Gastrocnemius medialis (tissue), 4 donors: Measurements from ENCODE around the gene PTCHD4. TPM values are rescaled to one million over a fixed set of nuclear protein-coding genes. Genes with fewer than 3 reads are reported as not detected.

ENCODE experiments used
- ATAC-seq, 2 donors: fragments of 150-250 bp; one replicate each; pipeline ENCODE4 v1.9.1; 2016
- DNase-seq, 2 donors: peaks; one replicate each; pipeline ENCODE4 v3.0.0-alpha.2; 2019
- H3K27ac ChIP-seq, 4 donors: fragments of 200-600 bp; sonication (generic); 1 replicate in 1 of 4; 2 replicates in 3 of 4; pipeline ENCODE4 v1.5.1; 2016 to 2018; ENCODE audit warnings: mild to moderate bottlenecking in 2 of 4, moderate library complexity in 1 of 4
- H3K27me3 ChIP-seq, 3 donors: fragments of 200-600 bp; sonication (generic) in 2 of 3; 1 replicate in 1 of 3; 2 replicates in 2 of 3; pipeline versions ENCODE4 v1.5.1 to v1.6.0; 2016 to 2019; ENCODE audit warnings: mild to moderate bottlenecking in 1 of 3, moderate library complexity in 1 of 3
- H3K36me3 ChIP-seq, 2 donors: fragments of 200-600 bp; sonication (generic) in 1 of 2; one replicate each; pipeline ENCODE4 v1.5.1; 2017 to 2018
- H3K4me1 ChIP-seq, 2 donors: fragments of 200-600 bp; sonication (generic) in 1 of 2; one replicate each; pipeline ENCODE4 v1.5.1; 2016 to 2017; ENCODE audit warnings: mild to moderate bottlenecking in 2 of 2
- H3K4me3 ChIP-seq, 4 donors: fragments of 200-600 bp; sonication (generic) in 3 of 4; 1 replicate in 1 of 4; 2 replicates in 3 of 4; pipeline ENCODE4 v1.5.1; 2016 to 2019; ENCODE audit warnings: mild to moderate bottlenecking in 2 of 4
- H3K9me3 ChIP-seq, 3 donors: fragments of 200-600 bp; sonication (generic) in 2 of 3; 1 replicate in 1 of 3; 2 replicates in 2 of 3; pipeline ENCODE4 v1.5.1; 2016 to 2019
- CTCF ChIP-seq, 5 experiments: fragments of 450-650 bp in 3 of 5; fragments of 200-600 bp in 2 of 5; sonication (generic) in 2 of 5; IDR thresholded peaks in 4 of 5; conservative IDR thresholded peaks in 1 of 5; 1 replicate in 4 of 5; 2 replicates in 1 of 5; pipeline ENCODE4 v1.5.1; 2016 to 2019; ENCODE audit warnings: antibody characterized with exemption in 5 of 5, mild to moderate bottlenecking in 3 of 5, moderate library complexity in 3 of 5
- POLR2A ChIP-seq, 2 donors: fragments of 450-650 bp; IDR thresholded peaks; one replicate each; pipeline ENCODE4 v1.6.1; 2017; ENCODE audit warnings: antibody characterized with exemption in 2 of 2, mild to moderate bottlenecking in 2 of 2, moderate library complexity in 2 of 2
- in situ Hi-C, 4 donors: fragments of 200-750 bp; cut with MboI; loops; one replicate each; pipeline versions ENCODE4 v1.15.0 to v1.8.0; 2017; ENCODE audit warnings: low sequenced_read_pairs in 4 of 4
- intact Hi-C: fragments of 100-400 bp; cut with DNase I; formaldehyde crosslinking; loops from one replicate; pipeline ENCODE4 v1.15.1; 2023; ENCODE audit warnings: low total_unique reads
- total RNA-seq, 4 donors: library from RNA; depleted of rRNA; stranded (reverse); fragments of >200 nt; gene quantifications; one replicate each; pipeline versions ENCODE4 v1.1.0 to v1.2.3, GENCODE V29; 2016

Gene PTCHD4
- total RNA-seq, 4 donors from 2014 or later: 0.15 to 0.20 TPM; not detected in 2

DNA sequence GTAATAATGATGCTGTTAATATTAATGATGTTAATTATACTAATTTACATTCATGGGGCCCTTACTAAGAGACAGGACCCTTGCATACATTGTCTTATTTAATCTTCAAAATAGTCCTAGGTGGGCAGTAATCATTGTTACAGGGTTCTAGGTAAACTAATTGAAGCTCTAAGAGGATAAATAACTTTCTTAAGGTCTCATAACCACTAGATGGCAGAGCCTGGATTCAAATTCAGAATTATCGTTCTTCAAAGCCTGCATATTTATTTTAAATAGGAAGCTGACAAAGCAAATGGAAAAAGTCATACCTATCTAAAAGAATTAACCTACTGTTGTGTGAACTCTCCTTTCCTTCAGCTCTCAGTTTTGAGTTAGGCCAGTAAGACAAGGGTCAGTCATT, 23.5 kb downstream of the PTCHD4 start:
- no peak overlapping the region for H3K27ac ChIP-seq
- intact Hi-C loops: no loop called here
- in situ Hi-C loops: no loop called here
- H3K4me3 ChIP-seq: no peak overlapping the region
- no peaks in the 10 kb centered on the region for H3K27me3 ChIP-seq
- no peak for ATAC-seq
- no peaks in the 10 kb centered on the region for H3K36me3 ChIP-seq
- H3K9me3 ChIP-seq: no peaks in the 10 kb centered on the region
- TF ChIP-seq POLR2A (IDR thresholded peaks at IDR 0.05): no peak
- no peak for TF ChIP-seq CTCF (IDR thresholded peaks at IDR 0.05 in 4 of 5, conservative IDR thresholded peaks at IDR 0.05 in 1 of 5)
- no peaks in the 10 kb centered on the region for H3K4me1 ChIP-seq
- DNase-seq: no peak

- Histone ChIP-seq H3K4me1 (no peaks in the 10 kb centered on the region), H3K36me3 (no peaks in the 10 kb centered on the region), H3K4me3 (no peak overlapping the region), H3K27ac (no peak overlapping the region), H3K27me3 (no peaks in the 10 kb centered on the region), H3K9me3 (no peaks in the 10 kb centered on the region)
- ATAC-seq: no peak
- DNase-seq: no peak
- in situ Hi-C loops (no loop called here), intact Hi-C loops (no loop called here)
- TF ChIP-seq CTCF (IDR thresholded peaks at IDR 0.05 in 4 of 5, conservative IDR thresholded peaks at IDR 0.05 in 1 of 5): no peak
Observed at GRCh38 chr6:48086187-48086586, 24.8 kb downstream of the PTCHD4 start.

GRCh38 chr6:48085131-48085741, 25.8 kb downstream of the PTCHD4 start:
- Histone ChIP-seq H3K36me3 (no peaks in the 10 kb centered on the region), H3K27ac (no peak overlapping the region), H3K27me3 (no peaks in the 10 kb centered on the region), H3K9me3 (no peaks in the 10 kb centered on the region), H3K4me3 (no peak overlapping the region), H3K4me1 (no peaks in the 10 kb centered on the region)
- ATAC-seq: no peak
- in situ Hi-C loops (no loop called here), intact Hi-C loops (no loop called here)
- no peak for DNase-seq
- no peak for TF ChIP-seq POLR2A (IDR thresholded peaks at IDR 0.05)
- no peak for TF ChIP-seq CTCF (IDR thresholded peaks at IDR 0.05 in 4 of 5, conservative IDR thresholded peaks at IDR 0.05 in 1 of 5)

GRCh38 chr6:48084201-48084600, 26.8 kb downstream of the PTCHD4 start:
- no peak overlapping the region for H3K27ac ChIP-seq
- in situ Hi-C loops (no loop called here), intact Hi-C loops (no loop called here)
- no peaks in the 10 kb centered on the region for H3K4me1 ChIP-seq
- TF ChIP-seq POLR2A (IDR thresholded peaks at IDR 0.05): no peak
- TF ChIP-seq CTCF (IDR thresholded peaks at IDR 0.05 in 4 of 5, conservative IDR thresholded peaks at IDR 0.05 in 1 of 5): no peak
- H3K9me3 ChIP-seq: no peaks in the 10 kb centered on the region
- H3K27me3 ChIP-seq: no peaks in the 10 kb centered on the region
- no peak for ATAC-seq
- no peak overlapping the region for H3K4me3 ChIP-seq
- no peak for DNase-seq
- no peaks in the 10 kb centered on the region for H3K36me3 ChIP-seq
